CD14-positive monocyte (primary cell): ENCODE results near the gene ITGB6. TPM values are rescaled to one million over a fixed set of nuclear protein-coding genes. Genes with fewer than 3 reads are reported as not detected.

Source experiments
- DNase-seq, 3 donors: peaks; one replicate each; pipeline ENCODE4 v3.0.0-alpha.2; 2011 to 2022
- H2AFZ ChIP-seq: 2 replicates; pipeline ENCODE4 v1.6.0; 2012; ENCODE audit warnings: mild to moderate bottlenecking, low read depth, low read length, inconsistent platforms; ENCODE audit not compliant: insufficient read depth, poor library complexity, severe bottlenecking
- H3K27ac ChIP-seq, 2 donors: 1 replicate in 1 of 2; 2 replicates in 1 of 2; pipeline ENCODE4 v1.5.1; 2012 to 2013; ENCODE audit warnings: low read length in 2 of 2, control low read depth in 1 of 2, inconsistent platforms in 1 of 2, low read depth in 1 of 2, mild to moderate bottlenecking in 1 of 2
- H3K27me3 ChIP-seq, 2 donors: one replicate each; pipeline versions ENCODE4 v1.6.0 to v1.6.1; 2011 to 2013; ENCODE audit warnings: low read length in 2 of 2; ENCODE audit not compliant: control insufficient read depth in 2 of 2, insufficient read depth in 2 of 2
- H3K36me3 ChIP-seq, 2 donors: replicated peaks in 1 of 2; 1 replicate in 1 of 2; 2 replicates in 1 of 2; pipeline versions ENCODE4 v1.5.1 to v1.6.1; 2012 to 2013; ENCODE audit warnings: low read length in 2 of 2, control low read depth in 1 of 2, inconsistent platforms in 1 of 2, mild to moderate bottlenecking in 1 of 2; ENCODE audit not compliant: insufficient read depth in 2 of 2, control insufficient read depth in 1 of 2
- H3K4me1 ChIP-seq, 2 donors: 1 replicate in 1 of 2; 2 replicates in 1 of 2; pipeline versions ENCODE4 v1.5.1 to v1.6.1; 2012 to 2013; ENCODE audit warnings: low read length in 2 of 2, control low read depth in 1 of 2, inconsistent platforms in 1 of 2, mild to moderate bottlenecking in 1 of 2, moderate library complexity in 1 of 2; ENCODE audit not compliant: insufficient read depth in 2 of 2, control insufficient read depth in 1 of 2
- H3K4me2 ChIP-seq: replicated peaks from 2 replicates; pipeline ENCODE3; 2012; ENCODE audit warnings: low read length, moderate library complexity, mild to moderate bottlenecking; ENCODE audit not compliant: poor library complexity, severe bottlenecking; ENCODE audit errors: extremely low read depth
- H3K4me3 ChIP-seq, 3 experiments: fragments of 200-600 bp in 1 of 3; sonication (generic) in 1 of 3; replicated peaks in 1 of 3; 1 replicate in 2 of 3; 2 replicates in 1 of 3; pipeline ENCODE4 v1.5.1; 2011 to 2013; ENCODE audit warnings: low read length in 3 of 3, mild to moderate bottlenecking in 3 of 3, control low read depth in 2 of 3, low read depth in 2 of 3, inconsistent platforms in 1 of 3, moderate library complexity in 1 of 3
- H3K79me2 ChIP-seq: 2 replicates; pipeline ENCODE4 v1.6.0; 2012; ENCODE audit warnings: mild to moderate bottlenecking, control low read depth, inconsistent platforms, low read length, moderate library complexity; ENCODE audit not compliant: insufficient read depth
- H3K9ac ChIP-seq: 2 replicates; pipeline ENCODE4 v1.6.0; 2017; ENCODE audit warnings: low read length, mild to moderate bottlenecking; ENCODE audit not compliant: insufficient read depth, poor library complexity, severe bottlenecking
- H3K9me3 ChIP-seq, 2 donors: replicated peaks in 1 of 2; 1 replicate in 1 of 2; 2 replicates in 1 of 2; pipeline versions ENCODE4 v1.5.1 to v1.6.1; 2012 to 2013; ENCODE audit warnings: low read length in 2 of 2, control low read depth in 1 of 2; ENCODE audit not compliant: control insufficient read depth in 1 of 2, insufficient read depth in 1 of 2
- H4K20me1 ChIP-seq: 2 replicates; pipeline ENCODE4 v1.6.0; 2012; ENCODE audit warnings: mild to moderate bottlenecking, low read length, control low read depth, moderate library complexity; ENCODE audit not compliant: insufficient read depth
- H3K27ac Mint-ChIP-seq, 7 donors: one replicate each; pipeline ENCODE4 v1.8.0; 2020; ENCODE audit warnings: mild to moderate bottlenecking in 7 of 7, mixed read lengths in 7 of 7, moderate library complexity in 6 of 7, inconsistent platforms in 2 of 7
- H3K27me3 Mint-ChIP-seq, 3 donors: one replicate each; pipeline ENCODE4 v1.8.0; 2021 to 2022; ENCODE audit warnings: low read depth in 3 of 3, mild to moderate bottlenecking in 3 of 3, mixed read lengths in 3 of 3, moderate library complexity in 3 of 3, inconsistent platforms in 1 of 3
- H3K36me3 Mint-ChIP-seq, 2 donors: one replicate each; pipeline ENCODE4 v1.8.0; 2020; ENCODE audit warnings: mixed read lengths in 2 of 2, inconsistent platforms in 1 of 2, mild to moderate bottlenecking in 1 of 2
- H3K4me1 Mint-ChIP-seq: one replicate; pipeline ENCODE4 v1.8.0; 2020; ENCODE audit warnings: mild to moderate bottlenecking, mixed read lengths
- H3K4me3 Mint-ChIP-seq, 2 donors: one replicate each; pipeline ENCODE4 v1.8.0; 2020; ENCODE audit warnings: mild to moderate bottlenecking in 2 of 2, mixed read lengths in 2 of 2, moderate library complexity in 1 of 2
- H3K9me3 Mint-ChIP-seq, 7 donors: one replicate each; pipeline ENCODE4 v1.8.0; 2020 to 2022; ENCODE audit warnings: mixed read lengths in 7 of 7, mild to moderate bottlenecking in 6 of 7, moderate library complexity in 6 of 7, inconsistent platforms in 2 of 7
- WGBS: methylation state at CpG from one replicate; pipeline ENCODE4 v1.1.5; 2013; ENCODE audit warnings: missing lambda C conversion rate; ENCODE audit not compliant: insufficient coverage; 5-methylcytosine and 5-hydroxymethylcytosine counted together
- intact Hi-C, 2 donors: fragments of 100-400 bp; cut with micrococcal nuclease; formaldehyde crosslinking; loops; one replicate each; pipeline versions ENCODE4 v1.15.0 to v1.15.1; 2023
- polyA plus RNA-seq, 3 donors: library from polyadenylated mRNA; depleted of rRNA in 1 of 3; unstranded in 2 of 3; stranded (reverse) in 1 of 3; fragments of 300-500 nt in 2 of 3; fragments of >200 nt in 1 of 3; fragmentation: Illumina TruSeq in 2 of 3; gene quantifications; 1 replicate in 2 of 3; 2 replicates in 1 of 3; pipeline ENCODE4 v1.2.3, GENCODE V29; 2012 to 2021
- TF ChIP-seq, protein P1 (sequence below): fragments of 200-600 bp; IDR thresholded peaks from one replicate; pipeline ENCODE4 v1.8.0; 2022; ENCODE audit warnings: antibody characterized with exemption, mild to moderate bottlenecking

The ITGB6 gene
- polyA plus RNA-seq, 3 donors = not detected

- Mint-ChIP-seq H3K4me1 (peaks cover 17% of the 10 kb centered on the region), H3K4me3 (no peak overlapping the region), H3K27ac (no peak overlapping the region), H3K9me3 (peaks cover 2 to 16% (median 9%) of the 10 kb centered on the region in 7 donors), H3K36me3 (peaks cover 0 to 2% of the 10 kb centered on the region in 2 donors), H3K27me3 (peaks cover 20 to 29% (median 23%) of the 10 kb centered on the region in 3 donors)
- H3K36me3 ChIP-seq = no peaks in the 10 kb centered on the region
- no peaks in the 10 kb centered on the region for H4K20me1 ChIP-seq
- H3K4me2 ChIP-seq = no peak overlapping the region
- no peak for DNase-seq
- H3K79me2 ChIP-seq = no peaks in the 10 kb centered on the region
- H3K27me3 ChIP-seq = peaks cover 6 to 32% of the 10 kb centered on the region in 2 donors
- no CpG with 5 or more reads among the region's 1 CpG for WGBS
- TF ChIP-seq, protein P1, sequence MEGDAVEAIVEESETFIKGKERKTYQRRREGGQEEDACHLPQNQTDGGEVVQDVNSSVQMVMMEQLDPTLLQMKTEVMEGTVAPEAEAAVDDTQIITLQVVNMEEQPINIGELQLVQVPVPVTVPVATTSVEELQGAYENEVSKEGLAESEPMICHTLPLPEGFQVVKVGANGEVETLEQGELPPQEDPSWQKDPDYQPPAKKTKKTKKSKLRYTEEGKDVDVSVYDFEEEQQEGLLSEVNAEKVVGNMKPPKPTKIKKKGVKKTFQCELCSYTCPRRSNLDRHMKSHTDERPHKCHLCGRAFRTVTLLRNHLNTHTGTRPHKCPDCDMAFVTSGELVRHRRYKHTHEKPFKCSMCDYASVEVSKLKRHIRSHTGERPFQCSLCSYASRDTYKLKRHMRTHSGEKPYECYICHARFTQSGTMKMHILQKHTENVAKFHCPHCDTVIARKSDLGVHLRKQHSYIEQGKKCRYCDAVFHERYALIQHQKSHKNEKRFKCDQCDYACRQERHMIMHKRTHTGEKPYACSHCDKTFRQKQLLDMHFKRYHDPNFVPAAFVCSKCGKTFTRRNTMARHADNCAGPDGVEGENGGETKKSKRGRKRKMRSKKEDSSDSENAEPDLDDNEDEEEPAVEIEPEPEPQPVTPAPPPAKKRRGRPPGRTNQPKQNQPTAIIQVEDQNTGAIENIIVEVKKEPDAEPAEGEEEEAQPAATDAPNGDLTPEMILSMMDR = no peak
- no peak overlapping the region for H3K27ac ChIP-seq
- H3K4me1 ChIP-seq = peaks cover 7 to 17% of the 10 kb centered on the region in 2 donors
- no peak overlapping the region for H3K9ac ChIP-seq
- no peak overlapping the region for H3K4me3 ChIP-seq
- no peak overlapping the region for H2AFZ ChIP-seq
- intact Hi-C loops = no loop called here
- H3K9me3 ChIP-seq = peaks cover 0 to 4% of the 10 kb centered on the region in 2 donors
These were observed 135.2 kb downstream of the ITGB6 start for GRCh38 chr2:160064916-160065315.

DNA sequence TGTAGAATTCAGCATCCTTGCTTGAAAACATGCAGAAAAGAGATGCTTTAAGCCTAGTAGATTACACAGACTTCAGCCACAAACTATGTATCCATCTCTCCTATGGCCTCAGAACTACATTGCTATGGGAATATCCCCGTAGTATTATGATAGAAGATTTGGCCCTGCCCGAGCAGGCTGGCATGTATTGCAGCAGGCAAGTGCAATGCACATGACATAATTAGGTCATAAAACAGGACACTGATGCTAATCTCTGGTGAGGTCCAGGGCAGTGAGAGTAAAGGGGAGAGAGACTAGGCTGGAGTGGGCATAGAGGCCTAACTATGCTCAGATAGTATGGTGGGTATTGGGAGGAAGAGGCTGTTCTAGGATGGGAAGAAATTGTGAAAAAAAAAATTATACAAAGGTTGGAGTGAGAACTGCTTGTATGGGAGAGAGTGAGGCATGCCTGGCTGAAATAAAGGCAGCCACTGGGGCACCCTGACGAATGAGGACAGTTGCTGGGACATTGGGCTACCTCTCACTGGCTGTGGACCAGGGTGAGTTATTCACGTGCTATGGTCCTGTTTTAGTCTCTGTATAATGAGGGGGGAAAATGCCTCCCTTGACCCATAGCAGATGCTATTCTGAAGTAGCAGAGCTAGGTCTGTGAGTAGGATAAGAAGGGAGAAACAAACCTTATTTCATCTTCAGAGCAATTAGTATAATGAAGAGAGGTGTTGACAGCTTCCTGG, 136.0 kb downstream of the ITGB6 start:
- Histone ChIP-seq H3K9ac (no peak overlapping the region), H3K27me3 (peaks cover 6 to 32% of the 10 kb centered on the region in 2 donors), H3K36me3 (no peaks in the 10 kb centered on the region), H3K4me1 (peaks cover 7 to 17% of the 10 kb centered on the region in 2 donors), H3K27ac (no peak overlapping the region), H2AFZ (no peak overlapping the region), H3K9me3 (no peaks in the 10 kb centered on the region), H3K4me3 (no peak overlapping the region), H3K79me2 (no peaks in the 10 kb centered on the region), H3K4me2 (no peak overlapping the region), H4K20me1 (no peaks in the 10 kb centered on the region)
- Mint-ChIP-seq H3K36me3 (peaks cover 0 to 2% of the 10 kb centered on the region in 2 donors), H3K9me3 (peaks cover under 1 to 16% (median 7%) of the 10 kb centered on the region in 7 donors), H3K27me3 (peaks cover 20 to 34% (median 26%) of the 10 kb centered on the region in 3 donors), H3K4me3 (no peak overlapping the region), H3K27ac (no peak overlapping the region), H3K4me1 (peaks cover 17% of the 10 kb centered on the region)
- 90% methylated on average over 3 of the region's 4 CpGs for WGBS
- TF ChIP-seq, protein P1 = no peak
- DNase-seq = no peak
- intact Hi-C loops = no loop called here
